ENCODE results near the gene INPP4B. TPM values are rescaled to one million over a fixed set of nuclear protein-coding genes. Genes with fewer than 3 reads are reported as not detected.

INPP4B gene
- total RNA-seq, 1 experiment from 2014 or later: 0.07 TPM

GRCh38 chr4:142713282-142714030 is 132.6 kb downstream of the INPP4B start:
- Histone ChIP-seq H2AK5ac (ENCODE audit: insufficient read length, low read length) (no peak overlapping the region), H3K9ac (ENCODE audit: extremely low read depth, insufficient read length, low read length) (no peak overlapping the region), H3K4ac (ENCODE audit: low read depth, low read length) (no peak overlapping the region), H3K27ac (ENCODE audit: insufficient read length, low read depth, low read length) (no peak overlapping the region), H4K5ac (ENCODE audit: insufficient read length, low read depth, low read length) (no peak overlapping the region), H2BK120ac (ENCODE audit: low read depth, low read length, poor library complexity, severe bottlenecking) (no peak overlapping the region), H3K27me3 (ENCODE audit: insufficient read depth, low read length) (peaks cover 55% of the 10 kb centered on the region; the same call in 1 of the 2 replicates), H2AFZ (ENCODE audit: low read length) (no peak overlapping the region), H3K4me2 (ENCODE audit: insufficient read depth, insufficient read length, low read length) (no peak overlapping the region), H3K9me3 (ENCODE audit: control insufficient read depth, low read depth, low read length) (no peaks in the 10 kb centered on the region), H4K8ac (replicated peaks; ENCODE audit: insufficient read length, low read depth, low read length) (no peak overlapping the region), H3K79me2 (ENCODE audit: insufficient read depth, low read length) (no peaks in the 10 kb centered on the region), H3K18ac (ENCODE audit: insufficient read length, low read depth, low read length) (no peak overlapping the region), H3K23me2 (ENCODE audit: insufficient read length, low read depth, low read length, poor library complexity, severe bottlenecking) (no peaks in the 10 kb centered on the region), H3K4me1 (ENCODE audit: insufficient read depth, low read length) (no peaks in the 10 kb centered on the region; the same call in 1 of the 2 replicates), H3T11ph (ENCODE audit: low read length) (no peak overlapping the region), H2BK20ac (ENCODE audit: low read depth, low read length, poor library complexity, severe bottlenecking) (no peak overlapping the region), H4K91ac (ENCODE audit: insufficient read length, low read depth, low read length) (no peak overlapping the region), H2BK12ac (ENCODE audit: insufficient read length, low read depth, low read length) (no peak overlapping the region), H3K14ac (ENCODE audit: insufficient read depth, low read length) (no peak overlapping the region), H2BK5ac (ENCODE audit: insufficient read length, low read length) (no peak overlapping the region), H3K23ac (ENCODE audit: insufficient read length, low read depth, low read length) (no peak overlapping the region), H4K20me1 (ENCODE audit: control insufficient read depth, insufficient read depth, insufficient read length) (no peaks in the 10 kb centered on the region), H3K79me1 (ENCODE audit: insufficient read depth, low read depth, low read length, poor library complexity, severe bottlenecking) (no peaks in the 10 kb centered on the region), H2BK15ac (ENCODE audit: low read depth, low read length) (no peak overlapping the region), H3K56ac (ENCODE audit: insufficient read length, low read depth, low read length) (no peak overlapping the region)
- peaks cover 97% of the 10 kb centered on the region for H3K27me3 Mint-ChIP-seq (ENCODE audit: low read depth)
- no peak overlapping the region for H3K27ac Mint-ChIP-seq
- no peaks in the 10 kb centered on the region for H3K36me3 Mint-ChIP-seq (ENCODE audit: insufficient read depth in 1 of 3, low read depth in 3 of 3)
- no peaks in the 10 kb centered on the region for H3K9me3 Mint-ChIP-seq
- no peak overlapping the region for H3K4me3 Mint-ChIP-seq
- no peak for DNase-seq
- no peak for TF ChIP-seq CTCF (conservative IDR thresholded peaks at IDR 0.05)
- H3K4me1 Mint-ChIP-seq: peaks cover 7 to 15% of the 10 kb centered on the region in 2 experiments
- WGBS (ENCODE audit: extremely low coverage, insufficient read length, low lambda C conversion rate): no CpG with 5 or more reads among the region's 2 CpGs

All from H9 (cell line).